DMS53 treated with DMSO at 0.1 percent for 48 hours (cell line): ENCODE results near the gene UNC5A.

ENCODE experiments used
- DNase-seq: peaks from one replicate; lab custom pipeline; 2025; ENCODE audit not compliant: unreplicated experiment; lab: John Stamatoyannopoulos, UW

The UNC5A gene

DNA sequence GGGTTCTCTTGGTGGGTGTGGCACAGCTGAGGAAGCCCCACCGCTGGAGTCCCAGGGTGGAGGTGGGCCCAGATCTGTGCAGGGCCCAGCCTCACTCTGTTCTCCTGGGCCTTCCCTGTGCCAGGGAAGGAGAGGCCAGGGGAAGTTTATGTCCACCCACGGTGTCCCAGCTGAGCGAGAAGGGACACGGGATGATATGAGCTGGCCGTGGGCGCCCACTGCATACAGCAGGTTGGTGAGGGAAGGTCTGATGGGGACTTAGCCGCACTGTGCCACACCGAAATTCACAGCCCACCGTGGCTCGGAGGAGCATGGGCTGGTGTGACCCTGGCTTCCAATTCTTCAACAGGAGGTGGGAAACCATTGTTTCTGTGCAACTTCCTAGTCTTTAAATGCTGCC is 33.9 kb downstream of the UNC5A start:
- DNase-seq = no peak

DNA sequence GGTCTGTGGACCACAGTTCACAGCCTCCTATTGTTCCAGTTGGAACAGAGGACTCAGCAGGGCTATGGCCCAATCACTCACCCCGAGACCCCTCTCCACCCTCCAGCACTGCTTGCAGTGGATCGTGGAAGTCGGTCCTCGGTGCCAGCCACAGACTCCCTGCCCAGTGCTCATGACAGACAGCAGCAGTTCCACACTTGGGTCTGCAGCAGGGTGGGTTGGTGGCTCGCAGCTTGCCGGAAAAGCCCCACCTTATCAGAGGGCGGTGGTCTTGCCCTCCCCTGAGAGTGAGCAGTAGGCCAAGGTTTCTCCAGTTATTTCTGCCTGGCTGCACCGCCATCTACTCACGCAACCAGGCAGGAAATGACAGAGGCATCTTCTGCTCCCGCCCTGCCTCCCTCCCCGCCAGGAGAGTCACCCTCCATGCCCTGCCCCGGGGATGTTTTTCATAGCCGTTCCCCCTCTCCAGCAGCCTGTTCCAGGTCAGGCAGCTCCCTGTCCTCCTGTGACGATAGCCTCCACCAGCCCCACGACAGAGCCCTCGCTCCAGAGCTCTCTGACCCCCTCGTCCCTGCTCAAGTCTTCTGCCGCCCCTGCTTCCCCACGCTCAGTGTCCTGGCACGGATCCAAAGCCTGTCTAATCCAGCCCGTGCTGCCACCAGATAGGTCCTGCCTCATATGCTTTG is 34.5 kb downstream of the UNC5A start:
- no peak for DNase-seq

DNA sequence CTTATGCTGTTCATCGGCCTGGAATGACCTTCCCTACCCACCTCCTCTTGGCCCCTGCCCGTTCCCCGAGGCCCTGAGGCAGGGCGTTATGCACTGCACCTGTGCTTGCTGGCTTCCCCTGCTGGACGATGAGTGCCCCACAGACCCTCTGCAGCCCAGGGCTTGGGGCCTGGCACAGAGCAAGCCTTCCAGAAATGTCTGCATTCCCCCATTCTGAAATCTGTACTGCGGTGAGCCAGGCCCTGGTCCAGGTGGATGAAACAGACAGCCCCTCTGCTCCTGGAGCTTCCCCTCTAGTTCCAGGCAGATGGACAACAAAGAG is 35.0 kb downstream of the UNC5A start:
- DNase-seq = no peak

DNA sequence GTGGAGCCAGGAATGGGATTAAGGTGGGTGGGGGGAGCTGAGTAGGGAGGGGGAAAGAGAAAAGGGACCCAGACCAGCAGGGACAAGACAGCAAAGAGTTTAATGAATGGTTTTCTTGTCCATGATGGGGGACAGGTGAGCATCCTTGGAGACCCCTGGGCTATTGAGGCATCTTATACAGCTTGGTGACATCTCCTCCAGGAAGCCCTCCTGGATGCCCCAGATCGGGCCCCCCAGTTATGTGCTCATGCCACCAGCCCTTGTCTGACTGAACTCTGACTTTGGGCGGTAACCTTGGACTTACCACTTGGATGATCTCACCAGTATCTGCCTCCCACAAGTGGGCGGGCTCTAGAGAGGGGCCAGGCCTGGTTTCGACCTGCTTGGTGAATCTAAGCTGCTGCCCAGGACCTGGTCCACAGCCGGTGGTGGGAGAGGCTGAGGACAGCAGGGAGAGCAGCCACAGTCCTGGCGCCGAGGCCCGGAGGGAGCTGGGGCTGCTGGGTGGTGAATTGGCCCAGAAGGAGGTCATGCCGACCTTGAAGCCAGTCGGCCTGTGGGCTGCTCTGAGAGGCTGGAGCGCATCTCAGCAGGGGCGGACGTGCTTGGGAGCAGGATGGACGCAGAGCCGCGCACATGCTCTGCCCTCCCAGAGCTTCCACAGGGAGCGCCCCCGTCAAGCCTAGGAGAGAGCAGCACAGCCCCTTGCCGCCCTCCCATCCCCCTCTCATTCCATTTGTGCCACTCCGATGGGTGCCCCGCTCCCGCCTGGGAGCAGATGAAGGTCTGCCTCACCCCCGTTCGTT is 36.2 kb downstream of the UNC5A start:
- no peak for DNase-seq

DNA sequence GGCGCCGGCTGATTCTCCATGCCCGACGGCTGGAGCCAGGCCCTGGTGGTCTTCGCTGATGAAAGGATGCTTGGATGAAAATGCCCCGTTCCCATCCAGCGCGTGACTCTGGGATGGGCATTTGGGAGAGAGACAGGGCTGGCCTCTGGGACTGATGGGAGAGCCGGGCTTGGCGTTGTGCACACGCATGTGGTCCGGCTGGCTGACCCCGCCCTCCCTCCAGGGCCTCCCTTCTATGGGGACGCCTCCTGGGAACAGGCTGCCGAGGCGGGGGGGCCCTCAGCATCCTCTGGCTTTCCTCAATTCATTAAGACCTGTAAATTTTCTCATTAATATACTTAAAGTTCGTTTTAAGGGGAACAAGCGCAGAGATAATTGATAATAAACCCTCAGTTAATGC is 36.8 kb downstream of the UNC5A start:
- no peak for DNase-seq

DNA sequence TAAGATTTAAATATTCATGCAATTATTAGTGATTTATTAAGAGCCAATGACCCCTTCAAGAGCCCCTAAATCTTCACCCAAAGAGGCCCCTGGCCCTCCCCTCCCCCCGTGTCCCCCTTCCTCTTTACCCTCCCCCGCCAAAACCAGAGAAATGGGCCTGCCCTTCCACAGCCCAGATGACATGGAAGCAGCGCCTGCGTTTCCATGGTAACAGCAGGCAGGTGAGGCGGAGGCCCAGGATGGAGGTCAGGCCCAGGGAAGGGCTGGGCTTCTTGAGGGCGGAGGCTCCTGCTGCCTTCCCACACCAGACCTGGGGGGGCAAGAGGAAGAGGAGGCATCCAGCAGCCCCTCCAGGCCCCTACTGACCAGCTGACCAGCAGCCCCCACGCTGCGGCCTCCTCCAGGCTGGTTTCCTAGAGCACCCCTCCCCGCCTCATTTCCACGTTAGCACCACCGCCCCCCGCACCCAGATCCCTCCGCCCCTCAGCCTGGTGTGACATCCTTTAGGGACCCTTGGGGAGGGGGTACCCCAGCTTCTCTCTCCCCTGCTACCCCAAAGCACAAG is 37.4 kb downstream of the UNC5A start:
- no peak for DNase-seq

DNA sequence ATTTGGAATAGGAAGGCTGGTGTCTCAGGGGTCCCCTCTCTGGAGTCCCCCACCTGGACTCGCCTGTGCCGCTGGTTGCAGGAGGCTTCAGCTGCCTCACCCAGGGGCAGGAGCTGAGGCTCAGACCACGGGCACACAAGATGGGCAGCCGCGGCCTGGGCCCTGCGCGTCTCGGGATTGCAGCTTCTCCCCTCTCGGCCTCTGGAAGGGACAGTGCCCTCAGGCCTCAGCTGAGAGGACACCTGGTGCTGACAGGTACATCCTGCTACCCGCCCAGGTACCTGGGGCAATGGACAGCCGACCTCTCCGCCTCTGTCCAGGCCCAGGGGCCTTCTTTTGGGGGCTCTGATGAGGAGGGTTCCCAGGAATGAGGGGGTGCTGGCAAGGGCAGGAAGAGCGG is 38.3 kb downstream of the UNC5A start:
- no peak for DNase-seq

DNA sequence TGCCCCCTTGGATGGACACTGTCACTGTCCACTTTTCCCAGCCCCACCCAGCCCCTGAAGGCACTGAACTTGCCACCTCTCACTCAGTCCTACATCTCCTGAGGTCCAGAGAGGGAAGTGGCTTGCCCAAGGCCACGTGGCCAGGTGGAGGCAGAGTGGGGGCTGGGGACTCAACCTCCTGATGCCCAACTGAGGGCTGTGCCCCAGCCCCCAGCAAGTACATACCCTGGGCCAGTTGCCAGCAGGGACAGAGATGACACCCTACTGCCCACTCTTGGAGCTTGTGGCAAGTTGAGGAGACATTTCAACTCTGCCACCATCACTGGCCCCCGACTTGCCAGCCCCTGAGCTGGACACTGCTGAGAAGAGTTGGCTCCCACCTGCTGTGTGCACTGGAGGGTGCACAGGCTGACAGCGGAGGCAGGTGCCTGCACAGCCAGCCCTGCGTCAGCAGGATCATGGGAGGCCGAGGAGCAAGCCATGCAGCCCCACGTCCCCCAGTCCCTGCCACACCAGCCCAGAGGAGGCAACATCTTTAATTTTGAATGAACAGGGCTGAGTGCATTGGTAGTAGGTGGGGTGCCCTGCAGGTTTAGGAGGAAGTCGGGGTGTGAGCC is 39.4 kb downstream of the UNC5A start:
- DNase-seq = no peak

DNA sequence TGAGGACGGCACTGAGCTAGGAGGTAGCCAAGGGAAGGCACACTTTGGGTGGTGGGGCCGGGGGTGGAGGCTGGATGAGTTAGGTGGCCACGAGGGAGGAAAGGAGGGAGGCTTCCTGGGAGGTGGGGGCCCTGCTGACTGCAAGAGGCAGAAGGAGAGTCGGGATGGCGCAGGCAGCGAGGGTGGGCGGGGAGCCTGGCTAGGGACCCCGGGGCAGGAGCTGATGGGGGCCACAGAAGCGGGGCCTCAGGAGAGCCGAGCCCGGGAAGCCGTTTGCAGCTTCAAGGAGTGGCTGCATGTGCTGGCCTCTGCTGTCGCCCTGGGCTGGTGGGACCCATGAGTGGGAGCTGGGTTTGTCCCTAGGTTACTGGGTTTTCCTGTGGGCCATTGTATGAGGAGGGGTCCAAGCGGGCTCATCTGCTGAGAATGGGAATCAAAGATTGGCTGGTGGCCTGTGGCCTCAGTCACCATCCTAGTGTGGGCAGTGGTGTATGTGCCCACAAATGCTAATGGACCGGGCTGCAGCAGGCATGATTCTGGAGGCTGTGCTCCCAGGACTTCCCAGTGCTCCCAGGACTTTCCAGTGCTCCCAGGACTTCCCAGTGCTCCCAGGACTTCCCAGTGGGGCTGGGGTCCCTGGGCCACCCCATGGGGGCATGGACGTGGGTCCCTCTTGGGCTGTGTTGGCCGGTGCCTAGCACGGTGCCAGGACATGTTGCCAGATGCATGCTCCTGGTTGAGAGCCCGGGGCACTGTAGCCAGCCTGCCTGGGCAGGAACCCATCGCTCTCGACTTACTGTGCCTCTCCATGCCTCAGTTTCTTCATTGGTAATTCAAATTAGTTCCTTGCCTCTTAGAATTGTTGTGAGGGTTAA is 40.2 kb downstream of the UNC5A start:
- DNase-seq = no peak

DNA sequence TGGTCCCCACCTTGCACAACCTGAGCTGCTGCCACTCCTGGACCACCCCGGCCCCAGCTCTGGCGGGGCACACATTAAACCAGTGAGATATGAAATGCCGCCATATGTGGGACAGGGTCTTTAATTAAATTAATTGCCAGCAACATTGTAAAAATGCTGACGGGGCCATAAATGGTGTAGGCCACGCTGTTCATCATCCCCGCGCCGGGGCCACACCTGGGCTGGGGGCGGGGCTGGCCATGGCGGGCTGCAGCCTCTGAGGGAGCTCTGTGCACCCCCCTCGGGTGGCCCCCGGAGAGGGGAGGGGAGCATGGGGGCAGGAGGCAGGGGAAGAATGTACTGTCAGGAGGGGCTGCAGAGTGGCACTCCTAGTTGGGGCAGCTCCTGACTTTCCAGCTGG is 41.0 kb downstream of the UNC5A start:
- no peak for DNase-seq

DNA sequence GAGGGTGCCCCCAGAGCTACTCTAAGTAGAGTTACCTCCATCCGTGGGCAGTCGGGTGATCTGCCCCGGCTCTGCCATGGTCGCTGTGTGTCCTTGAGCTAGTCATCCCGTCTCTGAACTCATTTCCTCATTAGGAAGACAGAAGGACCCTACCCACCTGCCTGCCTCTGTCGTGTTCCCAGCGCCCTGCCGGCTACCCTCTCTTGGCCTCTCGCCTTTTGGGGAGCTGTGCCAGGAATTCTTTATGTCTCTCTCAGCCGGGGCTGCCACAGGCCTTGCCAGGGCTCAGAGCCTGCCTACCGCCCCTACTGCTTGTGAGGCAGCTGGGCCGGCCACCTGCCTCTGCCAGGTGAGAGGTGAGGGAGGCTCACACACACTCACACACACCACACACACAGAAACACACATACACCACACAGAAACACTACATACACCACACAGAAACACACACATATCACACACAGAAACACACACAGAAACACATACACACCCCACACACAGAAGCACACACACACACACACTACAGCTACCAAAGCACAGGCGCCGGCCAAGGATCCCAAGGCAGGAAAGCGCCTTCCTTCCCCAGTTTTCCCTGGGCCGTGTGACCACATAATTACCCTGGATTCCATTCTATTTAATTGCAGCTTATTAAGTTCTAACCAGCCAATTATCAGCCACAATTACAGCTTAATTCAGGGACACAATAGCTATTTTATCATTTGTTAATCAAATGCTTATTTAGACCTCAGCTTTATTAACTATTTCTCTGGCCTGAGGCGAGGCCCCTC is 41.7 kb downstream of the UNC5A start:
- peak; percentile 22 for DNase-seq

DNA sequence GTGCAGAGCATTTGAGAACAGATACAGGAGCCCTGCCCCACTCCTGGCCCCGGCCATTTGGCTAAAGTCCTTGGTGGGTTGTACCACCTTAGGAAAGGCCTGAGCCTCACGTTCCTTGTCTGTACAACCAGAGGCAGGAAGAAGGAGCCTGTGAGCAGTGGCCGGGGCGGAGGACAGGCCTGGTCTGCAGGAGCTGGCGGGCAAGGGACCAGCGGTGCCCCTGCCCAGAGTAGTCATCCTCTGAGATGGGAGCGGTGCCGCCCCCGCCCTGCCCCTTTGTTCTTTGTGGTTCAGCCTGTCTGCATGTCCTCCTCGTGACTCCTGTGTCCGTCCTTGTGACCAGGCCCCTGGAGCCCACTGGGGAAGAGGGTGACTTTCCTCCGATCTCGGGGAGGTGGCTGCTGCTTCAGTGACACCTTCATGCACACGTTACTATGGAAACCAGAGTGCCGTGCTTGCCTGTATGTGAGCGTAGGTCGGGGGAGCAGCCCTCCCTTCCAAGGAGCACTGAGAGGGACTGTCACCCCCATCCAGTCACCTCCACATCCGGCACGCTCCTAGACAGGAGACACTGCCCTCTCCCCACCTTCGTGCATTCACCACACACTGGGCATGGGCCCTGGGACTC is 42.9 kb downstream of the UNC5A start:
- DNase-seq = no peak

DNA sequence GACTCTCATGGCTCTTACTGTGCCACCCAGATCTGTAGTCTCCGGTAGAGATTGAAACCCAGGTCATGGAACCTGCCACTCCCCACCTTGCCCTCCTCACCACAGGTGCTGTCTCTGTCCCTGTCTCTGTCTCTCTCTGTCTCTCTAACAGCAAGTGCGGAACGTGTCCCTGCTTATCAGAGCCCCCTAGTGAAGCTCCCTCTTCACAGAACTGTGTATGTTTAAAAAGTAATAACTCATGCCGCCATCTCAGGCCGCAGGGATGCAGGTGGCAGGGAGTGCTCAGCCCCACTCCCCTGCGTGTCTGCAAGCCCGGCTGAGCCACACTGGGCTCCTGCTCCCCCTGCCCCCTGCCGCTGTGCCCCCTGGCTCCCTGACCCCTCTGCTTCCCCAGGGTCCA is 43.8 kb downstream of the UNC5A start:
- no peak for DNase-seq

DNA sequence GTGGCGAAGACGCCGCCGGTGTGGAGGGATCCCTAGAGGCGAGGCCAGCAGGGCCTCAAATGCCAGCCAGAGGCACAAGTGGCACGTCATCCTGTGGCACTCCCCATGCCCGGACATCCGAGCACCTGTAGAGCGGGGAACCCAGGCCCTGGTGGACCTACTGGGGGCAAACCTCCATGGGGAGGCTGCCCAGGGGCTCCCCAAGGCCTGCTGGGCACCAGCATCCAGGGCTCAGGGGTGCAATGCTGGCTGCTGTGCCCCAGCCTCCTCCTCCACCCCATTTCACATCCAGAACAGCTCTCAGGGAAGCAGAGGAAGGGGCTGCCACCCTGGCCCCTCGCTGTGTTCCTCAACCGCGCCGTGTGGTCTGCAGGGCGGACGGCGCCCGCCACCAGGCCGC is 45.2 kb downstream of the UNC5A start:
- no peak for DNase-seq

DNA sequence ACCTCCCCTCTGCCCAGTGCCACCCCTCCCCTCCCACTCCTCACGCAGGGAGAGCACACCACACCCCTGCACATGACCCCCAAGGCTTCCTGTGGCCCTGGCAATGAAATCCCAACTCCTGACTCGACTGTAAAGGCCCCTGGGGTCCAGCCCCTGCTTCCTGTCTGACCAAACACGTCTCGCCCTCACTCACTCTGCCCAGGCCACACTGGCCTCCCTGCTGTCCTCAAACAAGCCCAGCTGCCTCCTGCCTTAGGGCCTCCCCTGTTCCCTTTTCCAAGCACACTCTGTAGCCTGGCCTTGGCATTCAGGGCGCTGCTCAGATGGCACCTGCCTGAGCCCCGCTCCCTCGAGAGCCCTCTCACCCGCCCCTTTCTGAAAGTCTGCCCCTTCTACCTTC is 46.4 kb downstream of the UNC5A start:
- no peak for DNase-seq

DNA sequence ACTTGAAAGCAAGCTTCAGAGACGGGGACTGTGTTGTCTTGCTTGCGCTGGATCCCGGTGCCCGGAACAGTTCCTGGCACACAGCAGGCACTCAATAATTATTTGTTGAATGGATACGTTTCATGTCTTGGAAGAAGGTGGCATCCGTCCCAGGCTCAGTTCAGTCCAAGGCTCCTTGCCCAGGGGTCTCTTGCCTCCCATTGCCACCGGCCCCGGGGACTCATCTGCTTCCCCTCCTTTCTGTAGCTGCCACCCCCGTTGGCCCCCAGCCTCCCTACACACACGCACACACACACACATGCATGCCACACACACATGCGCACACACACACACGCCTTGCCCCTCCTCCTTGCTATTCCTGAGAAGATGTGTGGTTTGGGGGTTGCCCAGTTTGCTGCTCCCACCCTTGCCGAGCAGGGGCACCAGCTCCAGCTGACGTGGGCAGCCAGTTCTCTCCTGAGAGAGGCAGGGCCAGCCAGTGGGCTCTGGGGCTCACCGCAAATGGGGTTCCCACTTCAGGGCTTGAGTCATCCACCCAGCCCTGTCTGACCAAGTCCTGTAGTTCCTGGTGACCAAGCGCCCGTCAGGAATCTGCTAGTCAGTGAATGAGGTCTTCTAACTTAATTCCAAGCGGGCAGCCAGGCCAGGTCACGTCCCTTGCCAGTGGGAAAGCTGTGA is 47.0 kb downstream of the UNC5A start:
- DNase-seq = no peak

DNA sequence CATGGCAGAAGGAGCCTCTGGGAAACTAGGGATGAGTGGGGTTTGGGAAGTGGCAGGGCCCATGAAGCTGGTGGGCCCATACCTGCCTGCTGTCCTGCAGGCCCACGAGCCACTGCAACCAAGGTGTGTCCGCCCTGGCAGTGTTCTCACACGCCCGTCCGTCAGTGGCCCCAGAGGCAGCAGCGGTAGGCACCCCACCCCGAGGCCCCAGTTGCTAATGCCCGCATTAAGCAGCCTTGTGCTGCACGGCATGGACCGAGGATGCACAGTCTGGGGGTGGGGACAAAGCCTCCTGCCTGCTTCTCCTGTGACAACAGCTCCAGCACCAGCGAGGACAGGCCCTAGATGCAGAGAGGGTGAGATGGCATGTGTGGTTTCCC is 47.5 kb downstream of the UNC5A start:
- DNase-seq = no peak

DNA sequence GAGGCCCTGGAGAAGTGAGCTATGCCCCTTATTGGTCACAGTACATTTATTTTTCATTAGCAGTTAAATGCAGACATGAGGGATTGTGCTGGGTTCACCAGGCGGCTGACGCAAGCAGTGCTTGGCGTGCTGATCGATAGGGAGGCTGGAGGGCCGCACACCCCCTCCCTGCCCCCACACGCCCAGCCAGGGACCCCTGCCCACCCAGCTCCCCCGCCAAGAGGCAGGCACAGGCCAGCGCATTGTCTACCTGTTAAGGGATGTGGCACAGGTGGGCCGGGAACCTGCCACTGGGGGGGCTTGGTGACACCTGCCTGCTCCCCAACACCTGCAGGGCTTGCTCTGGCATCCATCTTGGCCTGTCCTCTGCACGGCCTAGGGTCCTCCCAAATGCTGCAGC is 49.6 kb downstream of the UNC5A start:
- no peak for DNase-seq

DNA sequence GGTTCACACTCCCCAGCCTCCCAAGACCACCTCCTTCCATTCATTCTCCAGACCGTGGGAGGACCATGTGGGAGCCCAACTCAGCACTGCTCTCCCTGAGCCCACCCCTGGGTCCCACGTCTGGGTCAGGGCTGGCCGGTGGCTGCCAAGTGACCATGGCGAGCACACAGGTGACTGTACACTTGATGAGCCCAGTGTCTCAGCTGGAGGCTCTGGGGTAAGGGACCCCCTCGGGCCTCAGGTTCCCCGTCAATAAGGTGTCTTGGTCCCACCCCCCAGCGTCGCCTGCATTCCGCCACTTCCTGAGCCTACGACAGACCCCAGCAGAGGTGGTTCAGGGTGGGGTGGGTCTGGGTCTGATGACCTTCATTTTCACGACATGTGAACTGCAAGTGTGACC is 50.0 kb downstream of the UNC5A start:
- DNase-seq = no peak
